ENCODE data around the gene ZFP36L1.
"Not testable (repeated sequence)": the region's sequence is repeated elsewhere in the genome, so short reads cannot be mapped to it uniquely, and the experiment has no call there.

Gene ZFP36L1

GRCh38 chr14:68783408-68784225, 9.2 kb downstream of the ZFP36L1 start:
- DNase-seq, result no peak

- DNase-seq, result no peak
Measured at GRCh38 chr14:68782091-68782981, 10.5 kb downstream of the ZFP36L1 start.

GRCh38 chr14:68781161-68782021, 11.5 kb downstream of the ZFP36L1 start:
- DNase-seq, result no peak

- no peak for DNase-seq
Measured at GRCh38 chr14:68780358-68781160, 12.3 kb downstream of the ZFP36L1 start.

- no peak for DNase-seq
Measured at GRCh38 chr14:68779761-68780323, 13.0 kb downstream of the ZFP36L1 start.

GRCh38 chr14:68777644-68778043, 15.2 kb downstream of the ZFP36L1 start:
- no peak for DNase-seq

- no peak for DNase-seq
Measured at GRCh38 chr14:68775614-68776126, 17.2 kb downstream of the ZFP36L1 start.

- no peak for DNase-seq
Measured at GRCh38 chr14:68774771-68775613, 17.9 kb downstream of the ZFP36L1 start.

GRCh38 chr14:68772761-68773381, 20.0 kb downstream of the ZFP36L1 start:
- no peak for DNase-seq

- no peak for DNase-seq
Measured at GRCh38 chr14:68771631-68772030, 21.2 kb downstream of the ZFP36L1 start.

- no peak for DNase-seq
Measured at GRCh38 chr14:68770553-68771286, 22.1 kb downstream of the ZFP36L1 start.

- no peak for DNase-seq
Measured at GRCh38 chr14:68770051-68770450, 22.8 kb downstream of the ZFP36L1 start.

- no peak for DNase-seq
Measured at GRCh38 chr14:68768316-68768715, 24.6 kb downstream of the ZFP36L1 start.

- no peak for DNase-seq
Measured at GRCh38 chr14:68767248-68767645, 25.6 kb downstream of the ZFP36L1 start.

- DNase-seq, result no peak
Measured at GRCh38 chr14:68766299-68767247, 26.3 kb downstream of the ZFP36L1 start.

GRCh38 chr14:68763843-68764242, 29.0 kb downstream of the ZFP36L1 start:
- DNase-seq, result not testable (repeated sequence)

- DNase-seq, result no peak
Measured at GRCh38 chr14:68762953-68763764, 29.7 kb downstream of the ZFP36L1 start.
